HL-60/S4 treated with phorbol 12-myristate 13-acetate at 8.2 ng/mL for 4 days and 3 days (cell line): ENCODE measurements around the gene MYCBPAP.

Source experiments
- in situ Hi-C: fragments of 300-500 bp; cut with MboI; formaldehyde crosslinking; loops from 2 replicates; pipeline ENCODE4 v1.15.0; 2022; ENCODE audit warnings: low sequenced_read_pairs

Gene MYCBPAP

GRCh38 chr17:50568659-50569058 is 60.4 kb downstream of the MYCBPAP start:
- in situ Hi-C loops = no loop called here

- in situ Hi-C loops = no loop called here
Observed at GRCh38 chr17:50569592-50569991, 61.4 kb downstream of the MYCBPAP start.

GRCh38 chr17:50570032-50570431 is 61.8 kb downstream of the MYCBPAP start:
- in situ Hi-C loops = no loop called here

GRCh38 chr17:50570528-50570927 is 62.3 kb downstream of the MYCBPAP start:
- in situ Hi-C loops = no loop called here

GRCh38 chr17:50571681-50572080 is 63.4 kb downstream of the MYCBPAP start:
- in situ Hi-C loops = no loop called here

- in situ Hi-C loops = no loop called here
Observed at GRCh38 chr17:50572541-50572940, 64.3 kb downstream of the MYCBPAP start.

GRCh38 chr17:50573866-50574611 is 65.8 kb downstream of the MYCBPAP start:
- in situ Hi-C loops = no loop called here

- in situ Hi-C loops = no loop called here
Observed at GRCh38 chr17:50575581-50576210, 67.5 kb downstream of the MYCBPAP start.

- in situ Hi-C loops = no loop called here
Observed at GRCh38 chr17:50576864-50577263, 68.6 kb downstream of the MYCBPAP start.

- in situ Hi-C loops = no loop called here
Observed at GRCh38 chr17:50577451-50577954, 69.3 kb downstream of the MYCBPAP start.

GRCh38 chr17:50578173-50578572 is 69.9 kb downstream of the MYCBPAP start:
- in situ Hi-C loops = no loop called here

GRCh38 chr17:50579399-50579798 is 71.2 kb downstream of the MYCBPAP start:
- in situ Hi-C loops = no loop called here

- in situ Hi-C loops = no loop called here
Observed at GRCh38 chr17:50580646-50581045, 72.4 kb downstream of the MYCBPAP start.
